HT-29 (cell line): ENCODE measurements around the gene ZNF19. TPM values are rescaled to one million over a fixed set of nuclear protein-coding genes. Genes with fewer than 3 reads are reported as not detected.
"Not testable (repeated sequence)": the region's sequence is repeated elsewhere in the genome, so short reads cannot be mapped to it uniquely, and the experiment has no call there.

Source experiments
- DNase-seq: peaks from one replicate; pipeline ENCODE4 v3.0.0-alpha.2; 2015; ENCODE audit warnings: low spot score
- total RNA-seq: library from RNA; depleted of rRNA; stranded (reverse); fragments of >200 nt; shearing (Covaris generic); gene quantifications from 2 replicates; pipeline ENCODE4 v1.2.3, GENCODE V29; 2014; rRNA removed

The ZNF19 gene
- 2.3 and 3.5 TPM in 2 replicates for total RNA-seq

- no peak for DNase-seq
Measured at GRCh38 chr16:71489122-71489521, at the start of gene ZNF19. TSS of gene ZNF19 (minus strand) at chr16:71489324. CDS start at chr16:71482114, 7,210 bp downstream.

- peak; percentile 92 for DNase-seq
Measured at GRCh38 chr16:71537643-71538042, 48.5 kb upstream of the ZNF19 start.

GRCh38 chr16:71536752-71537499, 47.8 kb upstream of the ZNF19 start:
- no peak for DNase-seq

GRCh38 chr16:71532366-71532765, 43.2 kb upstream of the ZNF19 start:
- DNase-seq = no peak

GRCh38 chr16:71528863-71529262, 39.7 kb upstream of the ZNF19 start:
- no peak for DNase-seq

GRCh38 chr16:71528257-71528656, 39.1 kb upstream of the ZNF19 start:
- DNase-seq = no peak

GRCh38 chr16:71526111-71526631, 37.0 kb upstream of the ZNF19 start, which contains the start of gene CHST4:
TSS of gene CHST4 (plus strand) at chr16:71526426. CDS start at chr16:71536678, 10,252 bp downstream.
- DNase-seq = peak; percentile 65

GRCh38 chr16:71524566-71525553, 35.7 kb upstream of the ZNF19 start:
- no peak for DNase-seq

- no peak for DNase-seq
Measured at GRCh38 chr16:71520550-71520949, 31.4 kb upstream of the ZNF19 start.

- DNase-seq = peak; percentile 76
Measured at GRCh38 chr16:71515026-71515425, 25.9 kb upstream of the ZNF19 start.

- no peak for DNase-seq
Measured at GRCh38 chr16:71514476-71514875, 25.4 kb upstream of the ZNF19 start.

GRCh38 chr16:71513302-71513701, 24.2 kb upstream of the ZNF19 start:
- DNase-seq = no peak

- no peak for DNase-seq
Measured at GRCh38 chr16:71507061-71507460, 17.9 kb upstream of the ZNF19 start.

GRCh38 chr16:71504901-71505300, 15.8 kb upstream of the ZNF19 start:
- DNase-seq = no peak

GRCh38 chr16:71504051-71504450, 14.9 kb upstream of the ZNF19 start:
- not testable (repeated sequence) for DNase-seq

GRCh38 chr16:71501547-71501946, 12.4 kb upstream of the ZNF19 start:
- peak; percentile 35 for DNase-seq

- DNase-seq = no peak
Measured at GRCh38 chr16:71500964-71501363, 11.8 kb upstream of the ZNF19 start.

- peak; percentile 73 for DNase-seq
Measured at GRCh38 chr16:71499775-71500364, 10.7 kb upstream of the ZNF19 start.

GRCh38 chr16:71498031-71498430, 8.9 kb upstream of the ZNF19 start:
- no peak for DNase-seq

GRCh38 chr16:71493213-71493612, 4.1 kb upstream of the ZNF19 start:
- DNase-seq = no peak

GRCh38 chr16:71492786-71493185, 3.7 kb upstream of the ZNF19 start:
- no peak for DNase-seq

- DNase-seq = no peak
Measured at GRCh38 chr16:71491054-71491453, 1.9 kb upstream of the ZNF19 start.
